Neuronal stem cell (in vitro differentiated cells): Measurements from ENCODE around the gene ACTR6.

Source experiments
- DNase-seq: peaks from one replicate; pipeline ENCODE4 v3.0.0-alpha.2; 2013; ENCODE audit warnings: low spot score
- H2AFZ ChIP-seq: one replicate; pipeline ENCODE4 v1.6.1; 2013; ENCODE audit warnings: mild to moderate bottlenecking, low read length, inconsistent platforms
- H2AK5ac ChIP-seq: 2 replicates; pipeline ENCODE4 v1.6.1; 2013; ENCODE audit warnings: low read depth, mild to moderate bottlenecking, inconsistent platforms, low read length, moderate library complexity, mixed read lengths
- H2BK120ac ChIP-seq: 2 replicates; pipeline ENCODE4 v1.6.1; 2013; ENCODE audit warnings: low read depth, mild to moderate bottlenecking, inconsistent platforms, low read length, moderate library complexity, mixed read lengths
- H2BK12ac ChIP-seq: one replicate; pipeline ENCODE4 v1.6.1; 2013; ENCODE audit warnings: low read length, inconsistent platforms
- H2BK15ac ChIP-seq: 2 replicates; pipeline ENCODE4 v1.6.1; 2013; ENCODE audit warnings: mild to moderate bottlenecking, low read length, inconsistent platforms, mixed read lengths
- H2BK5ac ChIP-seq: one replicate; pipeline ENCODE4 v1.6.1; 2013; ENCODE audit warnings: inconsistent platforms, mild to moderate bottlenecking, low read length, moderate library complexity
- H3K14ac ChIP-seq: one replicate; pipeline ENCODE4 v1.6.1; 2013; ENCODE audit warnings: low read length, inconsistent platforms
- H3K18ac ChIP-seq: 2 replicates; pipeline ENCODE4 v1.6.1; 2013; ENCODE audit warnings: low read length, inconsistent platforms
- H3K23ac ChIP-seq: 2 replicates; pipeline ENCODE4 v1.6.1; 2013; ENCODE audit warnings: low read depth, mild to moderate bottlenecking, mixed read lengths, low read length, inconsistent platforms; ENCODE audit not compliant: poor library complexity
- H3K27ac ChIP-seq: replicated peaks from 3 replicates; pipeline ENCODE4 v1.5.1; 2013; ENCODE audit warnings: low read length, inconsistent platforms
- H3K27me3 ChIP-seq, 3 experiments: 2 replicates each; pipeline ENCODE4 v1.6.1; 2013; ENCODE audit warnings: low read length in 3 of 3, mild to moderate bottlenecking in 2 of 3, inconsistent platforms in 1 of 3, low read depth in 1 of 3, mixed read lengths in 1 of 3, moderate library complexity in 1 of 3; ENCODE audit not compliant: control insufficient read depth in 3 of 3, insufficient read depth in 3 of 3
- H3K36me3 ChIP-seq, 2 donors: replicated peaks in 1 of 2; 2 replicates each; pipeline ENCODE4 v1.6.1; 2013; ENCODE audit warnings: low read length in 2 of 2; ENCODE audit not compliant: control insufficient read depth in 2 of 2, insufficient read depth in 2 of 2
- H3K4ac ChIP-seq: 2 replicates; pipeline ENCODE4 v1.6.1; 2013; ENCODE audit warnings: inconsistent platforms, mild to moderate bottlenecking, low read length, moderate library complexity
- H3K4me1 ChIP-seq, 2 donors: 1 replicate in 1 of 2; 2 replicates in 1 of 2; pipeline ENCODE4 v1.6.1; 2013; ENCODE audit warnings: low read length in 2 of 2, low read depth in 1 of 2; ENCODE audit not compliant: control insufficient read depth in 2 of 2, insufficient read depth in 1 of 2
- H3K4me2 ChIP-seq: one replicate; pipeline ENCODE4 v1.6.1; 2013; ENCODE audit warnings: mild to moderate bottlenecking, low read length, inconsistent platforms; ENCODE audit not compliant: insufficient read depth, poor library complexity, severe bottlenecking
- H3K4me3 ChIP-seq, 2 donors: 2 replicates each; pipeline ENCODE4 v1.5.1; 2013; ENCODE audit warnings: low read length in 2 of 2, mild to moderate bottlenecking in 2 of 2, inconsistent platforms in 1 of 2, moderate library complexity in 1 of 2
- H3K79me1 ChIP-seq: one replicate; pipeline ENCODE4 v1.6.1; 2013; ENCODE audit warnings: low read depth, mild to moderate bottlenecking, inconsistent platforms, low read length, moderate library complexity
- H3K9ac ChIP-seq: one replicate; pipeline ENCODE4 v1.6.1; 2013; ENCODE audit warnings: mild to moderate bottlenecking, low read depth, low read length, inconsistent platforms; ENCODE audit not compliant: poor library complexity
- H3K9me3 ChIP-seq, 2 donors: replicated peaks in 1 of 2; 2 replicates each; pipeline versions ENCODE3 to v1.6.1; 2013; ENCODE audit warnings: low read length in 2 of 2, mild to moderate bottlenecking in 2 of 2, inconsistent platforms in 1 of 2, low read depth in 1 of 2, mixed read lengths in 1 of 2, moderate library complexity in 1 of 2; ENCODE audit not compliant: control insufficient read depth in 2 of 2, insufficient read depth in 1 of 2
- H4K8ac ChIP-seq: one replicate; pipeline ENCODE4 v1.6.1; 2013; ENCODE audit warnings: low read depth, mild to moderate bottlenecking, inconsistent platforms, low read length, moderate library complexity
- H4K91ac ChIP-seq: one replicate; pipeline ENCODE4 v1.6.1; 2013; ENCODE audit warnings: low read length, low read depth, mild to moderate bottlenecking, inconsistent platforms; ENCODE audit not compliant: poor library complexity
- WGBS, 2 donors: extraction: QIAGEN DNeasy Blood & Tissue Kit; methylation state at CpG; one replicate each; pipeline ENCODE4 v1.1.7; 2013; ENCODE audit warnings: missing lambda C conversion rate in 2 of 2, mixed read lengths in 1 of 2; ENCODE audit not compliant: insufficient read length in 2 of 2, insufficient replicate concordance in 1 of 2; ENCODE audit errors: extremely low coverage in 2 of 2; 5-methylcytosine and 5-hydroxymethylcytosine counted together

Gene ACTR6

GRCh38 chr12:100207311-100207710 is 6.7 kb downstream of the ACTR6 start:
- Histone ChIP-seq H3K23ac (no peak overlapping the region), H4K91ac (no peak overlapping the region), H2AFZ (no peak overlapping the region), H3K27me3 (no peaks in the 10 kb centered on the region), H2BK15ac (no peak overlapping the region), H3K4ac (no peak overlapping the region), H3K14ac (no peak overlapping the region), H3K18ac (no peak overlapping the region), H2BK120ac (no peak overlapping the region), H4K8ac (no peak overlapping the region), H3K4me2 (no peak overlapping the region), H3K27ac (no peak overlapping the region), H2BK12ac (no peak overlapping the region), H3K4me1 (no peaks in the 10 kb centered on the region), H2AK5ac (no peak overlapping the region), H3K4me3 (no peak overlapping the region), H3K9me3 (no peaks in the 10 kb centered on the region), H2BK5ac (no peak overlapping the region), H3K9ac (no peak overlapping the region), H3K79me1 (peaks cover 1% of the 10 kb centered on the region), H3K36me3 (peaks cover 13 to 75% of the 10 kb centered on the region in 2 donors)
- DNase-seq = no peak
- WGBS, 2 donors = no CpG with 5 or more reads among the region's 2 CpGs

DNA sequence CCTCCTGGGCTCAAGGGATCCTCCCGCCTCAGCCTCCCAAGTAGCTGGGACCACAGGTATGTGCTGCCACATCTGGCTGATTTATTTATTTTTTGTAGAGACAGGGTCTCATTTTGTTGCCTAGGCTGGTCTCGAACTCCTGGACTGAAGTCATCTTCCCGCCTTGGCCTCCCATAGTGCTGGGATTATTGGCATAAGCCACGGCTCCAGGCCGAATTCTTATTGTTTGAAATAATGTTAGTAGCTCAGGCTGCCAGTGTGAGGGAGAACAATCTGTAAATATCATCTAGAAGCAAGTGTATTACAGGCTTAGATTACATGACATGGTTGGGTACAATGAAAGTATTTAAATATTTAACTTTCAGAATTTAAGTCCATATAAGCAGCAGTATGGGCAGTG is 8.2 kb downstream of the ACTR6 start:
- WGBS, 2 donors = no CpG with 5 or more reads among the region's 5 CpGs
- H4K91ac ChIP-seq = no peak overlapping the region
- no peaks in the 10 kb centered on the region for H3K9me3 ChIP-seq
- H3K36me3 ChIP-seq = peaks cover 17 to 84% of the 10 kb centered on the region in 2 donors
- no peak overlapping the region for H2BK15ac ChIP-seq
- H3K18ac ChIP-seq = no peak overlapping the region
- no peak overlapping the region for H2AK5ac ChIP-seq
- no peak for DNase-seq
- H3K23ac ChIP-seq = no peak overlapping the region
- no peaks in the 10 kb centered on the region for H3K79me1 ChIP-seq
- no peak overlapping the region for H2BK5ac ChIP-seq
- no peak overlapping the region for H2AFZ ChIP-seq
- no peak overlapping the region for H3K4me3 ChIP-seq
- H3K27ac ChIP-seq = no peak overlapping the region
- H3K4ac ChIP-seq = no peak overlapping the region
- no peak overlapping the region for H3K14ac ChIP-seq
- no peak overlapping the region for H3K9ac ChIP-seq
- H4K8ac ChIP-seq = no peak overlapping the region
- H2BK12ac ChIP-seq = no peak overlapping the region
- no peaks in the 10 kb centered on the region for H3K27me3 ChIP-seq
- no peak overlapping the region for H3K4me2 ChIP-seq
- no peaks in the 10 kb centered on the region for H3K4me1 ChIP-seq
- H2BK120ac ChIP-seq = no peak overlapping the region

DNA sequence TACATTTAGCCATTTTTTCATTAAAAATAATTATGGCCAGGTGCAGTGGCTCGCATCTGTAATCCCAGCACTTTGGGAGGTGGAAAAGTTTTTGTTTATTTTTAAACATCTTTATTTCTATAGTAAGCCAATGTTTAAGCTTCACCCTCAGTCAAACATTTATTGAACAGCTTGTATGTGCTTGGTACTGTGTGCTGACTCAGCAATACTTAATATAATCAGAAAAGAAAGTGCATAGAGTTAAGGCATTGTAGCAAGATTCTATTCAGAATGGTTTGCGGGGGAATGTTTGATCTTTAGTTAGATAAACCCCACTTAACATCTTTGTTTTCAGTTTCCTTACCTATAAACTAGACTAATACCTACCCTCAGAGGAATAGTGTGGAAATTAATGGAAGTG is 11.1 kb downstream of the ACTR6 start:
- Histone ChIP-seq H2AK5ac (no peak overlapping the region), H3K4me2 (no peak overlapping the region), H3K23ac (no peak overlapping the region), H4K8ac (no peak overlapping the region), H3K4me1 (no peaks in the 10 kb centered on the region), H2BK12ac (no peak overlapping the region), H3K9ac (no peak overlapping the region), H3K14ac (no peak overlapping the region), H3K27ac (no peak overlapping the region), H2BK120ac (no peak overlapping the region), H3K27me3 (no peaks in the 10 kb centered on the region), H3K4me3 (no peak overlapping the region), H2AFZ (no peak overlapping the region), H2BK15ac (no peak overlapping the region), H3K18ac (no peak overlapping the region), H3K9me3 (no peaks in the 10 kb centered on the region), H3K4ac (no peak overlapping the region), H3K79me1 (no peaks in the 10 kb centered on the region), H4K91ac (no peak overlapping the region), H2BK5ac (no peak overlapping the region), H3K36me3 (peaks cover 17 to 95% of the 10 kb centered on the region in 2 donors)
- WGBS, 2 donors = no CpG with 5 or more reads among the region's 2 CpGs
- no peak for DNase-seq

DNA sequence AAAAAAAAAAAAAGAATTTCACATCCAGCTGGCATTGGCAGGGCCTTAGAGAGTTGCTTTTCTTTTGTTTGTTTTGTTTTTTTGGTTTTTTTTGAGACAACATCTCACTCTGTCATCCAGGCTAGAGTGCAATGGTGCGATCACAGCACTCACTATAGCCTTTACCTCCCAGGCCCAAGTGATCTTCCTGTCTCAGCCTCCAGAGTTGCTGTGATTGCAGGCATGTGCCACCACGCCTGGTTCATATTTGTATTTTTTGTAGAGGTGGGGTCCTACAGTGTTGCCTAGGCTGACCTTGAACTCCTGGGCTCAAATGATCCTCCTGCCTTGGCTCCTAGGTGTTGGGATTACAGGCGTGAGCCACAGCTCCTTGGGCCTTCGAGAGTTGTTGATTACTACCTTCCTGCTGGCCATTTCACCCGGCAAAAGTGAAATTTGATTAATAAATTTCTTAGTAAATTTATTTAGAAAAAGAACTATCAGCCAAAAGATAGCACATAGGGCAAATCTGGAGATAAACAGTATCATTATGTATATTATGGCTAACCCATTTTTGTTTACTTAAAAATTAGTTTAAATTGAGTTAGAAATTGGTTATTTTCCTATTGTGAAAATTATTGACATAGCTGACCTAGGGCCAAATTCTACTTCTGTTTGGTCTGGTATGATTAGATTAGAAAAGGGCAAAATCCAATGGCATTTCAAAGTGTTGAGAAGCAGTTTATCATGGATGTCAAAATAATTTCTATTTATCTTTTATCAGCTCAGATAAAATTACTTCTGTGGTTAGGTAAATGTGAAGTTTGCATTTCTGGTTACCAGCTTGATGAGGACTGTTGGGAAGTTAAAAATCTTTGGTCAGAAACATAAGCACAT is 12.6 kb downstream of the ACTR6 start:
- Histone ChIP-seq H3K4ac (no peak overlapping the region), H3K18ac (no peak overlapping the region), H3K9ac (no peak overlapping the region), H2BK12ac (no peak overlapping the region), H3K23ac (no peak overlapping the region), H4K91ac (no peak overlapping the region), H2AFZ (no peak overlapping the region), H2BK5ac (no peak overlapping the region), H3K79me1 (no peaks in the 10 kb centered on the region), H3K14ac (no peak overlapping the region), H2BK120ac (no peak overlapping the region), H2BK15ac (no peak overlapping the region), H3K27ac (no peak overlapping the region), H4K8ac (no peak overlapping the region), H3K27me3 (no peaks in the 10 kb centered on the region), H2AK5ac (no peak overlapping the region), H3K9me3 (no peaks in the 10 kb centered on the region), H3K36me3 (peaks cover 14 to 87% of the 10 kb centered on the region in 2 donors), H3K4me2 (no peak overlapping the region), H3K4me1 (no peaks in the 10 kb centered on the region), H3K4me3 (no peak overlapping the region)
- WGBS, 2 donors = no CpG with 5 or more reads among the region's 5 CpGs
- no peak for DNase-seq
